HG02870 (cell line): Measurements from ENCODE around the gene PALLD.

Experiments
- ATAC-seq: cut with Tn5 transposase; IDR thresholded peaks from one replicate; pipeline ENCODE4 v1.9.1; 2021; ENCODE audit warnings: mild to moderate bottlenecking, moderate library complexity; ENCODE audit not compliant: unreplicated experiment

The PALLD gene

DNA sequence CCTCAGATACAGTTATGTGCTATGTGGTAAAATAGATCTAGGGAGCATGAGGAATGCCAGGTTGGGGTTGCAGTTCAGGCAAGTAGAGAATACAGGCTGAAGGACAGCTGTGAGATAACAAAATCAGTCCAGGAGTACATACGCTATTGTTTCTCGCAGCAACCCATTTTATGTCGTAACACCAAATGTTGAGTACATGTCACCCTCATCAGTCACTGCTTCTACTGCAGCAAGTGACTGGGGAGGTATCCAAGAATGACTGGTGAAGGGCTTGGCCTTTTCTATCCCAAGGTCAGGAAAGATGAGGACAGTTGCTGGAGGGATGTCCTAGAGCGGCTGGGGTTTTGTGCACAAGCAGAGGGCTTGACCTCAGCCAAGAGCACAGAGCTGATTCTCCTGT, 341.1 kb downstream of the PALLD start:
- no peak for ATAC-seq

GRCh38 chr4:168839758-168840391, 343.0 kb downstream of the PALLD start:
- ATAC-seq, result no peak

DNA sequence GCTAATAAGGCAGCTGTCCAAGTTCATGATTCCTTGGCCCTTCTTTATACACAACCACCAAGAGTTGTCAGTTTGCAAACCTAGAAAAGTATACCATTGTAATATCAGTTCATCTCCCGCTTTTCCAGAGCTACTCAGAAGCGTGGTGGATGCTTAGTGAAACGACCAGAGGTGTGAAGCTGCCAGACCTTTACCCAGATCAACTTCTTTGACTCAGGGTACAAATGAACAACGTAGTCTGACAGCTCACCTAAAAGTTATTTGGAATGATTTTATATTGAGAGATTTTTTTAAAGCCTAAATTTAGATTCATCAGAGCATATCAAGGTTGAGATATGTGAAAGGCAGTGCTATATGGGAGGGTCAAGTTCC, 343.5 kb downstream of the PALLD start:
- ATAC-seq, result no peak

- no peak for ATAC-seq
These were observed 344.3 kb downstream of the PALLD start for GRCh38 chr4:168841000-168841671.

- ATAC-seq, result no peak
These were observed 344.8 kb downstream of the PALLD start for GRCh38 chr4:168841672-168842019.

DNA sequence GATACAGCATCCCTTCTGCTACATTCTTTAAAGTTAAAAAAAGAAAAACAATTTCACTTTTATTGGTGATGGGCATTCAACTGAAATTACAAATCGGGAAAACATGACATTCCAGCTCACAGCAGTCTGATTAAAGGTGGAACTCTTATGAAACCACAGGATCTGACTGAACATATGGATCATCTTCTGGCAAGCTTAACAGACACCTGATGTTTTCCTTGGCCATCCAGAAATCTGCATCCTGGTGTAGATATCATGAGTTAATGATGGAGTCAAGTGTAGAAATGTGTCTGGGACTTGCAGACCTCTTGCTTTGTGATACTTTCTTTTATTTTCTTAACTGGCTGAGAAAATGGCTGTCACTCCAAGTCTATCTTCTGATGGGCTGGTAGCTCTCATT, 345.3 kb downstream of the PALLD start:
- no peak for ATAC-seq

- ATAC-seq, result no peak
These were observed 346.8 kb downstream of the PALLD start for GRCh38 chr4:168843635-168844034.

- ATAC-seq, result no peak
These were observed 347.6 kb downstream of the PALLD start for GRCh38 chr4:168844353-168845049.

DNA sequence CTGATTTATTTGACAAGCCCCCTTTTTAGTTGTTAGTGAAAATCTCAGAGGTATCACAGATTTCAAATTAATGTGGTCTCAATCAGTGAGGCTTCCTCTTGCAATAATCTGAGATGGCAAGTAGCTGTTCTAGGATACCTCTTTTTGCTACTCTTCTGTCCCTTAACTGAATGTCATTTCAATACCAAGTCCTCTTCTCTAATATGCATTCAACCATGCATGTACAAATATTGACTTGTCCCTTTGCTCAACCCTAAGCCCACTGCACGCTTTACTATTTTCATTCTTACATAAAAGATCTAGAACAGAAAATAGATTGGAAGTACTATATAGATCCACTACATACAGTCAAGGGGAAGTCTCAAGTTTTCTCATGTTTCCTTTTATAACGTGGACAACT, 349.0 kb downstream of the PALLD start:
- ATAC-seq, result no peak

GRCh38 chr4:168846414-168846813, 349.6 kb downstream of the PALLD start:
- ATAC-seq, result no peak

- ATAC-seq, result no peak
These were observed 351.1 kb downstream of the PALLD start for GRCh38 chr4:168847771-168848502.

DNA sequence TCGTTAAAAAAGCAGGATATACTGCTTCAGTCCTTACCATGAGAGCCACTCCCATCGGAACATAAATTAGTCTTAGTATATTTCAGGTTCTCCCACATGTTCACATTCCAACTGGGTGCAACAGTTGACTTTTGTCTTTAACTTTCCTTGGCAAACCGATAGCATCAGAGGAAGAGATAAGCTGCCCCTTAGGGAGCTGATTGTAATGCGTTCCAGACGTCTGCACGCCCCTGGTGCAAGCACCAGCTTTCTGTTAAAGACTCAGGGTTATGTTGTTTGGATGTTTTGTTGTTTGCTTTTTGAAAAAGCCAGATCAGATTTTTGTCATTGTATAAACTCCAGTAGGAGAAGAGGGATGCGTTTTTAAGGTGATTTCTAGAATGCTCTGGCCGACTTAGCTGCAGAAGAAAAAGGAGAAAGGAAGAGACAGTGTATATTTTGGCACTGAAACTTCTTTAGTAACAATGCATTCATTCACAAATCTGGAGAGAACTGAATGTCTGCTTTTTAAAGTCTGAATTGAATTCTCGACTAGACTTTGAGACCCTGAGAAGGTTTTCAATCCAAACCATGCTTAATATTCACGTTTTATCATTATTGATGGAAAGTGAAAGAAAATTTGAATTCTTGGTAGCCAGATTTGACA, 352.3 kb downstream of the PALLD start:
- ATAC-seq, result no peak

- no peak for ATAC-seq
These were observed 353.1 kb downstream of the PALLD start for GRCh38 chr4:168849997-168850396.

- no peak for ATAC-seq
These were observed 355.5 kb downstream of the PALLD start for GRCh38 chr4:168852387-168852786.

- ATAC-seq, result no peak
These were observed 356.3 kb downstream of the PALLD start for GRCh38 chr4:168852933-168853713.

- ATAC-seq, result peak; percentile 82
These were observed 356.9 kb downstream of the PALLD start for GRCh38 chr4:168853770-168854169.

DNA sequence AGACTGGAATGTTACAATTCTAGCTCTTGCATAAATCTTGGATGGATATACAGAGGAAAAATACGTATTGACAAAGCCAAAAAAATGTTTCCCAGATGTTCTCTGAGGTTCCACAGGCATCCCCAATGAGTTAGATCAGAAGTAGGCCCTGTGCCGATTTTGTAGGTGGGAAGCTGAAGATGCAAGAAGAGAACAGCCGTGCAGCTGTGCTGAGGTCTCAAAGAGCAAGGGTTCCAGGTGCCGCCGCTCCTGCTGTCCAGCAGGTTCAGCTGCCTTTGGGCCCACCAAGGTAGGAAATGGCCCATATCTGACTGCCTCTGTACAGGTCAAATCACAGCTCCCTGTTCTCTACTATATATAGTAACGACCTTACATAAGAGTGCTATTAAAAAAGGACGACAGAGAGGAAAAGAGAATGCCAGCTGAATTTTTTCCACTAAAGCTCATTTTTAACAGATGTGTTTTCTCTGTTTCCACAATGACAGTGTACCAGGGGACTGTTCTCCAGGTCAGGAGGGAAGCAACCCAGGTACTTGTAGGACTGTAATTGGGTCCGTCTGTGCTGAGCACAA, 357.6 kb downstream of the PALLD start:
- ATAC-seq, result no peak

- ATAC-seq, result no peak
These were observed 359.5 kb downstream of the PALLD start for GRCh38 chr4:168856312-168856711.

DNA sequence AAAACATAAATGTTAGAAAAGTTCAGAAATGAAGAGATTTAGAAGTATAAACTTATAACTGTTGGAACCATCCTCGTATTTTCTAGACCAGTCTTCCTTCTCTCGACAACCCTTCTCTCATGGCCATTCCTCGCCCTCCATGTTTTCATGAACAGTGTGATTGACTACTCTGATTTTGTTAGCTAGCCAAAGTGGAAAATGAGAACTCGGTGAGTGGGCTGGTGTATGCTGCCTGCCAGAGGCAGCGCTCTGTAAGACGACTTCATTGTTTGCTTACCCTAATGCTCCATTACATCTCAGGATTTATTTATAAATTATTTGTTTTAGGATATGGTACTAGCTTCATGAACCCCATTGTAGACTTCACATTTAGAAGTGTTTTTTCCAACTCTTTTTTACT, 360.2 kb downstream of the PALLD start:
- ATAC-seq, result no peak
